NAMALWA (cell line): Measurements from ENCODE around the gene SH2D5.

Source experiments
- DNase-seq: peaks from one replicate; pipeline ENCODE4 v3.0.0-alpha.2; 2015; ENCODE audit warnings: low spot score

Gene SH2D5

GRCh38 chr1:20732588-20733359 is at the start of gene SH2D5:
Gene SH2D5 (minus strand): TSS chr1:20732703. CDS start chr1:20728044, 4,659 bp downstream.
- peak; percentile 92 for DNase-seq

GRCh38 chr1:20775700-20776099 is 43.2 kb upstream of the SH2D5 start:
- no peak for DNase-seq

- DNase-seq = no peak
These were observed 39.3 kb upstream of the SH2D5 start for GRCh38 chr1:20771780-20772179.

- no peak for DNase-seq
These were observed 38.0 kb upstream of the SH2D5 start for GRCh38 chr1:20770314-20771087.

GRCh38 chr1:20767271-20767670 is 34.8 kb upstream of the SH2D5 start:
- no peak for DNase-seq

GRCh38 chr1:20763417-20763816 is 30.9 kb upstream of the SH2D5 start:
- DNase-seq = no peak

- no peak for DNase-seq
These were observed 27.8 kb upstream of the SH2D5 start for GRCh38 chr1:20760322-20760721.

- DNase-seq = no peak
These were observed 21.1 kb upstream of the SH2D5 start for GRCh38 chr1:20753589-20753988.

- no peak for DNase-seq
These were observed 19.0 kb upstream of the SH2D5 start for GRCh38 chr1:20751462-20751990.

- DNase-seq = no peak
These were observed 10.2 kb upstream of the SH2D5 start for GRCh38 chr1:20742671-20743070.

GRCh38 chr1:20740781-20741180 is 8.3 kb upstream of the SH2D5 start:
- no peak for DNase-seq

GRCh38 chr1:20739225-20739624 is 6.7 kb upstream of the SH2D5 start:
- no peak for DNase-seq

- DNase-seq = no peak
These were observed 3.1 kb upstream of the SH2D5 start for GRCh38 chr1:20735581-20736111.

GRCh38 chr1:20733360-20733975 is 965 bp upstream of the SH2D5 start:
- DNase-seq = peak; percentile 44

- peak; percentile 66 for DNase-seq
These were observed 374 bp downstream of the SH2D5 start for GRCh38 chr1:20732071-20732587.

- DNase-seq = no peak
These were observed 1.2 kb downstream of the SH2D5 start for GRCh38 chr1:20731057-20731991.

GRCh38 chr1:20730690-20731056 is 1.8 kb downstream of the SH2D5 start:
- no peak for DNase-seq

- DNase-seq = no peak
These were observed 2.4 kb downstream of the SH2D5 start for GRCh38 chr1:20729990-20730689.

- no peak for DNase-seq
These were observed 3.2 kb downstream of the SH2D5 start for GRCh38 chr1:20729155-20729931.
